GM21528 (cell line): ENCODE results near the gene CDH20.

ENCODE experiments used
- ATAC-seq: cut with Tn5 transposase; IDR thresholded peaks from one replicate; pipeline ENCODE4 v1.9.1; 2021; ENCODE audit warnings: mild to moderate bottlenecking, moderate library complexity; ENCODE audit not compliant: unreplicated experiment, low FRiP score

CDH20 gene

DNA sequence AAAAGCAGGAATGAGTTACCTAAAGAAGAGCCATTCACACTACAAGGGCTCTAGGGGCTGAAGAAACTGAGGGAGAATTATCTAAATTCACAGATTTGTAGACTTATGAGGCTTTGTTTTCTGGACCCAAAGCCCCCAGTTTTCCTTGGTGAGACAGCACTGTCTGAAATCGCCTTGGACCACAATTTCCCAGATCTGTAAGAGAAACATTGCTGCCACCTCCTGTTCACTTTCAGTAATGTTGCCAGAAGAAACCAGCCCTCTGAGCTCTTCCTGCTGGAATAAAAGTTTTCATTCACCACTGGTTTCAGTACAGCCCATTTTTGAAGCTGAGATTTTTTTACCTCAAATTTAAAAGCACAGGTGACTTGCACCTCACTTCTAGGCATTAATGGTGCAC, 169.2 kb downstream of the CDH20 start:
- no peak for ATAC-seq

DNA sequence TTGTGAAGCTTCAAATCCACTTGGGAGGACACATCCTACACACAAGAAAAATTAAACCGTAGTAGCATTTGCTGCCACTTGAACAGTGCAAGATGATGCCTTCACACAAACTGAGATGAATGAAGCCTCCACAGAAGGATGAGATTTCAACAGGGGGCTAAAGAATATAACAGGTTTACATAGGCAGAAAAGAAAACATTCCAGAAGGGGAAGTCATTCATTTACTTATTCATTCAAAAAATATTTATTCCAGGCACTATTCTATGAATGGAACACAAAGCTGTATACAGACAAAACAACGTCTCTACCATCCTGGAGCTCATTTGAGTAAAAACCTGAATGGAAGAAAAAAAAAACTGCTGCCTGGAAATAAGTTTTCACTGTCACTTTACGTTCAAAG, 170.5 kb downstream of the CDH20 start:
- no peak for ATAC-seq

DNA sequence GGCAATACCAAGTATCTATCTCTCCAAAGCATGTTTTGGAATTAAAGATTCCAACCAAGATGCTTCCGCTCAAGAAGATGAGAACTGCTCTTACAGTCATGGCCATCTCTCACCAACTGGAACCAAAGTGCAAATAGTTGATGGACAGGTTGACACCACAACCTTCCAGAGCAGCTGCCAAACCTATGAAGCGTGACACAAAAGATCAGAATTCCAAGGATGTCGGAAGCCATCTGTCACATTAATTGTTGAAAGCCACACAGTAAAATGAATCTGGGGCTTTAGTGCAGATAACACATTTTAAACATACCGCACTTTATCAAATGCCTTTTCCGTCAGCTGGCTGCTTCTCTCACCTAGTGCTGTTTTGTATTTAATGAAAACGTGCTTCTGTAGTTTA, 195.7 kb downstream of the CDH20 start:
- no peak for ATAC-seq

DNA sequence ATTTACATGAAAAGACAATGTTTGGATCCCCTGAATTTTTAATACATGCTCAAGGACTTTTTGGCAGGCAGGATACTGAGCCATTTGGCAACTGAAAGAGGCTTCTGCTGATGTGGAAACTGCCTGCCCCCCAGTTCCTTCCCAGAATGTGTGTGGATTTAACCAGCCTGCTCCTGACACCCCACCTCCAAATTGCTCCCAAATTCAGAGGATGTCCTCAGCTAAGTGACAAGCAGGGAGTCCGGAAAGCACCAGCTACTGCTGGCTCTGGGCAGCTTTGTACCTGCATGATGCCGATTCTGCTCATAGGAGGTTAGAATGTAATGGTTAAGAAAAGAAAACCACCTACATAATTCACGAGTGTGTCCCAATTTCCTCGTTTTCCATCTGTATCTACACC, 197.5 kb downstream of the CDH20 start:
- ATAC-seq, result no peak

DNA sequence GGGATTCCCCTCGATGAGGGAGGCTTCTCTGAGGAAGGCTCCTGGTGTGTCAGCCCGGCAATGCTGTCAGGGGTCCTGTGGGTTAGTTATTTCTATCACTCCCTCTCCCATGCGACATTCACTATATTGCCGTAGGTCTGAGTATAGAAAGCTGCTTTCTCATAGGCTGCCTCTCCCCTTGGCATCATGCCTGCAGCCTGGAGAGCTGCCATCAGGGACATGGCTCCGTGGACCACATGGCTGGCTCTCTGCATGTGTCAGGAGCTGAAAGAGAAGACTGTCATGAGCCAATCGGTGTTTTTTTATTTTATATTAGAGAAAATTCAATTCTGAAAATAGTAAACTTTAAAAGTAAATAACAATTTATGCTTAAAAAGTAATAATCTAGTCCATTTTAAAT, 198.0 kb downstream of the CDH20 start:
- no peak for ATAC-seq

DNA sequence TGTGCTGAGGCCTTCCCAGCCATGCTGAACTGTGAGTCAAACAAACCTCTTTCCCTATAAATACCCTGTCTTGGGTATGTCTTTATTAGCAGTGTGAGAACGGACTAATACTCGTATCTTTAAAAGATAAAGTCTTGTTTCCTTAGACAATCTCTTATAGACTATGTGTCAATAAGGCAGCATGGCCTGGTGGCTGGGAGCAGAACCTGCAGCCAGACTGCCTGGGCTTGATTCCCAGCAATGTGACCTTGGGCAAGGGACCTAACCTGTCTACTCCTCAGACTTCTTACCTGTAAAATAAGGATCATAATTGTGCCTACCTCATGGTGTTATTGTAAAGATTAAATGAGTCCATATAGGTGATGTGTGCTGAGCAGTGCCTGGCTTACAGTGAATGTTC, 198.7 kb downstream of the CDH20 start:
- ATAC-seq, result no peak

DNA sequence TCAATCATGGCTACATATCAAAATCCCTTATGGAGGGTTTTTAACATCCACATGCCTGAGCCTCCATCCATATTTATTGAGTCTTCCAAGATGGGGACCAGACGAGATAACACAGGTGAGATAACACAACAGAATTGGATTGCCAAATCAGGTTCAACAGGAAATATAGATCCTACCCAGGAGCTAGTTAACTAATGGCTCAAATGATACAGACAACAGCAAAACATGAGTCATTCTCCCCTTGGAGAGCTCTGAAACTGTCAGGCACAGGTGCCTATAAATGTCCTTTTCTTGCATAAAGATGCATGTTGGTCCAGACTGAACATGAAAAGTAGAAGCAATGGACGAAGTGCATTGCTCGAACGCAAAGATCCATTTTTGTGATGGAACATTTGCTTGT, 202.2 kb downstream of the CDH20 start:
- no peak for ATAC-seq

DNA sequence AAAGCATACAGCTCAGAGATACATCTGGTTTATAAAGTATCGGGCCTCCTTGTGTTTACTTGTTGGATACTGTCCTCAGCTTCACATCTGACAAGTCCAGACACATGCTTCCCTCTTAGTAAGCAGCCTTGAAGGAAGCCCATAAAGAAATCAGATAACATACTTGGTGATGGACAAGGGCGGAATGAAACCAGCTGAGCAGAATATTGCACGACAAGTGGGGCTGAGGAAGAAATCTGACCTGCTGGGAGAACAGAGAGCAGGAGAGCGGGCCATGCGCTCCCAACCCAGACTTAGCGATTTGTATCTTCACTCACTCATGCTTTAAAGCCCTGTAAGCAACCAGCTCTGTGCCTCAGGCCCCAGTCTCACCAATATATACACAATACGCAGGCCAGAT, 208.4 kb downstream of the CDH20 start:
- no peak for ATAC-seq

DNA sequence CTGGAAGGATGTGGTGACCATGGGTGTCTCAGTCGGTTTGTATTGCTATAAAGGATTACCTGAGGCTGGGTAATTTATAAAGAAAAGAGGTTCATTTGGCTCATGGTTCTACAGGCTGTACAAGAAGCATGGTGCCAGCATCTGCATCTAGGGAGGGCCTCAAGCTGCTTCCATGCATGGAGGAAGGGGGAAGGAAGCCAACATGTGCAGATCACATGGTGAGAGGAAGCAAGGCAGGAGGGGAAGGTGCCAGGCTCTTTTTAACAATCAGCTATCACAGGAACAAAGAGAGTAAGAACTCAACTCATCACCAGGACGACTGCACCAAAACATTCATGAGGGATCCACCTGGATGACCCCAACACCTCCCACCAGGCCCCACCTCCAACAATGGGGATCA, 209.4 kb downstream of the CDH20 start:
- no peak for ATAC-seq

DNA sequence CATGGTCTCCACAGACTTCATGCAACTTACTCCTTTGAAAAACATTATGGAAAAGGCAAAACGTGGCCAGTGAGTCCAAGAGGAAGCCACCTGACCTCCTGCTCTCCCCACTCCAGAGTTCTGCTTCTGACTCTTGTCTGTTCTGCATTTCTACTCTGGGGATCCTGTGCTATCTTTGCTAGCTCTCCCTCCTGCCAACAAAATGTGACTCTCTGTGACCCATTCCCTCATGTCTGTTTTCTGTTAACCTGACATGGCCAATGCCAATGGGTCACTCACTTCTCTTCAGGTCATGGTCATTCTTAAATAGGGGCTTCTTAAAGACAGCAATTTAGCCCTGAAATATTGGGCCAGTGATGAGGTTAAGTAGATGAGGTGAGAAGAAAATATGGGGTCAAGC, 210.3 kb downstream of the CDH20 start:
- ATAC-seq, result no peak

DNA sequence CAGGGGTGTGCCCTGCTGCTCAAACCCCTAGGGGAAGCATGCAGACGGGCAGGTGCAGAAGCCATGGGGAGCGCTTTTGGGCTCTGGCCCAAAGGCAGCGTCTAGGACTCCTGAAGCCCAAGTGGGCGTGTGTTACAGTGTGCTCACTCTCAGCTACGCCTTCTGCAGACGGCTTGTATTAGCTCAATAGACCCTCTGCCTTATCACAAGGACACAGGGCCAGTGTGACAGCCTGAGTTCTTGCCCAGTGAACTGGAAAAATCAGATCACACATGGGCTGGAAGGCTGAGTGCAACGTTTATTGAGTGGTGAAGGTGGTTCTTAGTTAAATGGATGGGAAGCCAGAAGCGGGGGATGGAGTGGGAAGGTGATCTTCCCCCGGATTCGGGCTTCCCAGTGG, 210.9 kb downstream of the CDH20 start:
- ATAC-seq, result no peak

DNA sequence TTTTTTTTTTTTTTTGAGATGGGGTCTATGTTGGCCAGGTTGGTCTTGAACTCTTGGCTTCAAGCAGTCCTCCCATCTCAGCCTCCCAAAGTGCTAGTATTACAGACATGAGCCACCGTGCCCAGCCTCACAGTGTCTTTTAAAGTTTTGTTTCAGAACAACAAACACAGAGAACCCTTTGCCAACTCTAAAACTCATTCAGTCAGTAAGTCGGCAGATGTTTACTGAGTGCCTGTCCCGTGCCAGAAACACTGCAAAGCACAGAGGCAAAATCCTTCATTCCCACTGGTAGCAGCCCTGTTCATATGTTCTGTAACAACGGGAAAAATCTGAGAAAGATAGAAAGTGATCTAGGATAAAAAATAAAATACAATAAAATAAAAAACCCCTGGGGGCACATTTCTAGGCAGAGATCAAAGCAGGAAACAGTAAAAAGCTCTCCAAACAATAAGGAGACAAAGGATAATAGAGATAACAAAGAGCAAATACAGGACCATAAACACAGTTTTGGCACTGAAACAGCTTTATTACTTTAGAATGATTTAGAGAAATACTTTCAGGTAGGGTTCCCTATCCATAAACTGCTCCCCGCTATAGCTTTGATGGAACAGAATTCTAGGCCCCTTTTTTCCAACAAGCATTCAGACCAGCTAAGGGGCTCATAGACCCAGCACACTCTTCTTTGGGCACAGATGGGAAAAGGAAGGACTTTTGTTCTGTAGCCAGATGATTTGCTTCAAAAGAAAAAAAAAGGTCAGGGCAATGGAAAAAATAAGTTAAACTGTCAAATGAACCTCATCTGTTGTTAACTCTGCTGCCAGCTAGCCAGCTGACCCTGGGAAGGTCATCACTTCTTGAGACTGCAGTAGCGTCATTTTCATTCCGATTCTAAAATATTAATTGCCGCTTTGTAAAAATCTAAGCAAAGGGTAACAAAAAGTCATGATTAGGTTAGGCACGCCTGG, 212.3 kb downstream of the CDH20 start:
- ATAC-seq, result no peak

DNA sequence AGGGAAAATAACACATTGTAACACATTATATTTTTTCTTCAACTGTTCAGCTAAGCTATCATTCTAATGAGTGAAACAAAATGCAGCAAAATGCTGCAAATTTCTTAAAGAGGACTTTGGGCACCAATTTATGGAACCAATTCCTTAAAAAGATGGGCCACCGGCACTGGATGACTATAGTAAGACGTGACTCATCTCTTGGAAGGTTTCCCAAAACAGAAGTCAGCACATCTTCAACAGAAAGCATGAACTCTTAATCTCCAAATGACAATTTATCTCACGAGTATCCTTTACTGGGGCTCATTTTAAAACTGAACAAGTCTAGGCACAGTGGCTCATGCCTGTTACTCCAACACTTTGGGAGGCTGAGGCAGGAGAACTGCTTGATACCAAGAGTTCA, 213.4 kb downstream of the CDH20 start:
- no peak for ATAC-seq

DNA sequence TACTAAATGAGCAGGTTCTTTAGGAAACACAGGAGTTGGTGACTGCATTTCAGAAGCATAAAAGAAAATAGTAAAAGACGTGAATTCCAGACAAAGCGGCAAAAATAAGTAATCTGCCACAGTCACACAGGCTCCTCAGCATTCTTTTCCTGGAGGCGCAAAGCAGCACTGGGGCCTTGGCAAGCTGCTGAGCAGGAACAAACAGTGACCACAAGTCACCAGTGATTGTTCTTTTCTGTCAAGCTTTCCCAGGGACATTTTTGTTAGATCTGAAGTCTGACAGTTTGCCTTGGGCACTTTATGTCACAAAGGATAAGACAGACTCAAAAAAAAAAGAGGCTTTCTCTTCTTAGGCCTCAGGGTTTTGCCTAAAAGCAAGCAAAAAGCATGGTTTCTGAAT, 216.2 kb downstream of the CDH20 start:
- no peak for ATAC-seq

DNA sequence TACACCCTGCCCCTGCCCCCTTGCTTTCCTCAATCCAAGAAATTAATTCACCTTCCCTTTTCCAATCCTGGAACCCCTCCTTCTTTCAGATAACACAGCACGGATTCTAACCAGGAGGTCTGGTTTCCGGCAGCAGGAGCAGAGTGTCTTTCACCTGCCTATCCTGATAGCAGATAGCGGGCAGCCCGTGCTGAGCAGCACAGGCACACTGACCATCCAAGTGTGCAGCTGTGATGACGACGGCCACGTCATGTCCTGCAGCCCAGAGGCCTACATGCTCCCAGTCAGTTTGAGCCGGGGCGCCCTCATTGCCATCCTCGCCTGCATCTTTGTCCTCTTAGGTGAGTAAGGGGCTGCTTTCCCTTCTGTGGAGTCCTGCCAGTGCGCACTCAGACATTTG, 216.7 kb downstream of the CDH20 start:
- ATAC-seq, result no peak

DNA sequence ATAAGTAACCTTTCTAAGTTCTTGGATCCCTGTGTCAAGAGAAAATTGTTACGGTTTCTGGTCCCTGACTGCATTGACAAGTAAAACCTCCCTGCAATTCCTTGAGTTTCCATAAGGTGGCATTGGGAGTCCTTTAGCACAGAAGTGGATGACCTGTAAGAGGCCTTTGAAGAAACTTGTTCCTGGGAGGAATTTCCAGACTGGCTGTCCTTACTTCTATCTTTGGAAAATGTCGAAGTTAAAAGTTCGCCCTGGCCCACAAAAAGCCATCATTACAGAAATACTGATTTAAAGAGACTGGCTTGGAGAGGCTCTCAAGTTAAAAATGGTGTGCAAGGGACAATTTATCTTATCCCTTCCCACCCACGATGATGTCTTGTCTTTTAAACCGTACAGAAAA, 218.4 kb downstream of the CDH20 start:
- peak; percentile 67 for ATAC-seq

DNA sequence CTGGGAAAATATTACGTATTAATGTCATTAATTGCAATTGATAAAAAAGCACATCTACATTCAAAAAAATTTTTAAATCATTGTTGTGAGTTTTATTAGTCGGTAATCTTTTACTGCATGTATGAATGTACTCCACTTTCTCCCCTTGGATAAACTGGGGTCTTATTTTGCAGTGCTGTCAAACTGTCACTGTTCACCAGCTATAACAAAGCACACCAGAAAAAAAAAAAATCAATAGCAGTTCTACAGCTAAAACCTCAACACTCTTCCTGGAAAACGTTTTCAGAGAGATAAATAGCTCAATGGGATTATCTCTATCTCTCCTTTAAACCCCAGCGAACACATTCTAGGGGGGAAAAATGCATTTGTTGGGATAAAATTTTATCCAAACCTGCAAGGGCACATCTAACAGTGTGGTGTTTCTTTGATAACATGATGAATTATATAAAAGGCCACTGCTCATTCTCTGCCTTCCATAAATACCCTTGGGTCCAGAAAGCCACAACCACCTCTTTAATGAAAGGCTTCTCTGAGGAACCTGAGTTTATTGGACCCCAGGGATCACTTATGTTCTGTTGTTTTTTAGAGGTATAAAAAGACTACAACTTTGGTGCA, 219.9 kb downstream of the CDH20 start:
- no peak for ATAC-seq

DNA sequence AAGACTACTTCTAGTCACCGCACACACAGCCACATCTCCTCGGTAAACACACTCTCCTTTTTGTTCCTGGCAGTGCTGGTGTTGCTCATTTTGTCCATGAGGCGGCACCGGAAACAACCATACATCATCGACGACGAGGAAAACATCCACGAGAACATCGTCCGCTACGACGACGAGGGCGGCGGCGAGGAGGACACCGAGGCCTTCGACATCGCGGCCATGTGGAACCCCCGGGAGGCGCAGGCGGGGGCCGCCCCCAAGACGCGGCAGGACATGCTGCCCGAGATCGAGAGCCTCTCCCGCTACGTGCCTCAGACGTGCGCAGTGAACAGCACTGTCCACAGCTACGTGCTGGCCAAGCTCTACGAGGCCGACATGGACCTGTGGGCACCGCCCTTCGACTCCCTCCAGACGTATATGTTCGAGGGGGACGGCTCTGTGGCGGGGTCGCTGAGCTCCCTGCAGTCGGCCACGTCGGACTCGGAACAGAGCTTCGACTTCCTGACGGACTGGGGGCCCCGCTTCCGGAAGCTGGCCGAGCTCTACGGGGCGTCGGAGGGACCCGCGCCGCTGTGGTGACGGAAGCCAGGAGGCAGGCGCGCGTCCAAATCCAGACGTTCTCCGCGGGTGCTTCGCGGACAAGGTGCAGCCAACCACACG, 221.0 kb downstream of the CDH20 start:
- no peak for ATAC-seq

DNA sequence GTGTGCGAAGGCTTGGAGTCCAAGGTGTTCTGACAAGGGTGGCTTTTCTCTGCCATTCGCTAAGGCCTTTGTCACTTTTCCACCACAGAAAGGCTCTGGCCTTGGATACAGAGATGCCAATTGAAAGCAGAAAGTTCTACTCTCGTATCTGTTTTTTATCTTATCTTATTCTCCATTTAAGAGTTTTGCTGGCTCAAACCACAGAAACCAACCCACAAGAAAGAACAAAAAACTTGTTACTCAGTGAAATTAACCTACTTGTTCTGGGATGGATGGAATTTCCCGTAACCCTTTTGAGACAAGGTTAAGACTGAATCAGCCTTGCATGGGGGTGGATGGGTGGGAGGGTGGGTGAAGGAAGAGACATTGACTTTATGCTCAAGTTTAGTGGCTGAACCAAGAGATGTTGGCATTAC, 221.7 kb downstream of the CDH20 start:
- no peak for ATAC-seq

DNA sequence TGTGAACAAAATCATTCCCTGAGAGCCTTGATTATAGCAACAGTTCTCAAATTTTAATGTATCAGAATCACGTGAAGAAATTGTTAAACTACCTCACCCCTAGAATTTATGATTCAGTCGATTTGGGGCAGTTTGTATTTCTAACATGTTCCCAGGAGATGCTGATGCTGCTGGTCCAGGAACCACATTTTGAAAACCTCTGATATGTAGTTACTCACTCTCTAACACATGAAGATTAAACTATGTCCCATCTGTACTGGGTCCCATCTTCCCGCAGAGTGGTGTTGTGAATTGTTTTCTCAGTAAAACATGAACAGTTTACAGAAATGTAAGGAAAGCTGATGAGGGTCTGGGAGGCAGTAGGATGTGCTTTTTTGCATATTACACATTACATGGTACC, 223.1 kb downstream of the CDH20 start:
- ATAC-seq, result no peak

DNA sequence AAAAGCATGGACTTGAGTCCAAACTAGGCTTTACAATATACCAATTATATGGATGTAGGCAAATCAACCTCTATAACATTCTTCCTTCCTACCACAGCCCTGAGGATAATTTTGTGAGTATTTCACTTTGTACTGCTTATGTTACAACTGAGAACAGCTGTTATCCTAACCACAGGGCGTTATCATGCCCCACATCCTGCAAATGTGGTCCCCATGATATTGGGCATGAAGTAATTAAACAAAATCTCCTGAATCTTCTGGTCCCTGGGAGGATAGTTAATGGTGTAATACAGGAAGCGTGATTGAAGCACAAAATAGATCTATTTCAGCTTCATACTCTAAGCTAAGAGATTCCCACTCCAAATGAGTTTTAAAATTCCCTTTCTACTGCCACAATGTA, 223.6 kb downstream of the CDH20 start:
- no peak for ATAC-seq
